Raji (cell line): ENCODE data around the gene ZFR2.
A peak's percentile ranks its signal among the peaks of the same experiment; 100 is the strongest.

Experiments
- POLR2A ChIP-seq: IDR thresholded peaks from 2 replicates; pipeline ENCODE4 v1.6.1; 2011; ENCODE audit warnings: low read depth, low read length, control low read depth; ENCODE audit not compliant: insufficient read depth

The ZFR2 gene

GRCh38 chr19:3765121-3765520 is 103.7 kb downstream of the ZFR2 start:
- TF ChIP-seq POLR2A, result no peak

- peak; percentile 85 for TF ChIP-seq POLR2A
These were observed 106.1 kb downstream of the ZFR2 start, which contains the start of gene MRPL54 for GRCh38 chr19:3762501-3763459. Gene MRPL54 (plus strand): TSS chr19:3762682. CDS start chr19:3762701, 19 bp downstream.

GRCh38 chr19:3762130-3762473 is 106.7 kb downstream of the ZFR2 start:
- no peak for TF ChIP-seq POLR2A

- peak; percentile 82 for TF ChIP-seq POLR2A
These were observed 107.3 kb downstream of the ZFR2 start, which contains the start of gene APBA3 for GRCh38 chr19:3761382-3762129. Gene APBA3 (minus strand): TSS chr19:3761692. CDS start chr19:3760264, 1,428 bp downstream.

GRCh38 chr19:3760871-3761361 is 107.9 kb downstream of the ZFR2 start:
- TF ChIP-seq POLR2A, result no peak

GRCh38 chr19:3759482-3760254 is 109.2 kb downstream of the ZFR2 start:
- TF ChIP-seq POLR2A, result no peak
